ENCODE results near the gene SLC38A8. TPM values are rescaled to one million over a fixed set of nuclear protein-coding genes. Genes with fewer than 3 reads are reported as not detected.

The SLC38A8 gene
- total RNA-seq, 1 experiment from 2014 or later: not detected

DNA sequence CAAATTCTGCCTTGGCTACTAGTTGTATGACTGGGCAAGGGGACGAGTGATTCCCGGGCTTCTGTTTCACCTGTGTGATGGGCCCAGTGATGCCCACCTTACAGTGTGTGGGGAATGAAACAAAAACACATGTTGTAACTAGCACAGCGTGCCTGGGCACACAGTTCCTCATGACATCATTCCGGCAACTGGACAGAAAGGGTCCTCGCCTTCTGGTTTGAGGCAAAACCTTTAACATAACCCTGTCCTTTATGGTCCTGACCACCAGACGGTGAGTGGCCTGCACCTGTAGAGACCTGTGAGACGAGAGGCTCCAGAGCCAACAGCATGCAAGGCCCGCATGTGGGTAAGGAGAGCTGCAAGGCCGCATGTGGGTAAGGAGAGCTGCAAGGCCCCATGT, 7.7 kb upstream of the SLC38A8 start:
- Histone ChIP-seq H3K27ac (ENCODE audit: low read length) (no peak overlapping the region), H3K36me3 (ENCODE audit: control insufficient read depth, insufficient read depth, low read length) (no peaks in the 10 kb centered on the region), H3K4me1 (ENCODE audit: control insufficient read depth, insufficient read depth, low read length) (no peaks in the 10 kb centered on the region), H3K27me3 (ENCODE audit: control insufficient read depth, insufficient read depth, low read length) (no peaks in the 10 kb centered on the region), H3K4me3 (ENCODE audit: low read depth in 2 of 2, low read length in 2 of 2) (no peak overlapping the region), H3K9me3 (ENCODE audit: control insufficient read depth, insufficient read depth, low read depth, low read length) (no peaks in the 10 kb centered on the region)
- CTCF ChIA-PET: no interaction called here
- intact Hi-C loops (cut with micrococcal nuclease; ENCODE audit: unreplicated experiment) (no loop called here), in situ Hi-C loops (cut with HindIII; ENCODE audit: low pct_unique_long_range_greater_than_20kb, low sequenced_read_pairs) (no loop called here)
- BruUV-seq (replicated peaks): no TSS peak
- TF ChIP-seq, protein P1, sequence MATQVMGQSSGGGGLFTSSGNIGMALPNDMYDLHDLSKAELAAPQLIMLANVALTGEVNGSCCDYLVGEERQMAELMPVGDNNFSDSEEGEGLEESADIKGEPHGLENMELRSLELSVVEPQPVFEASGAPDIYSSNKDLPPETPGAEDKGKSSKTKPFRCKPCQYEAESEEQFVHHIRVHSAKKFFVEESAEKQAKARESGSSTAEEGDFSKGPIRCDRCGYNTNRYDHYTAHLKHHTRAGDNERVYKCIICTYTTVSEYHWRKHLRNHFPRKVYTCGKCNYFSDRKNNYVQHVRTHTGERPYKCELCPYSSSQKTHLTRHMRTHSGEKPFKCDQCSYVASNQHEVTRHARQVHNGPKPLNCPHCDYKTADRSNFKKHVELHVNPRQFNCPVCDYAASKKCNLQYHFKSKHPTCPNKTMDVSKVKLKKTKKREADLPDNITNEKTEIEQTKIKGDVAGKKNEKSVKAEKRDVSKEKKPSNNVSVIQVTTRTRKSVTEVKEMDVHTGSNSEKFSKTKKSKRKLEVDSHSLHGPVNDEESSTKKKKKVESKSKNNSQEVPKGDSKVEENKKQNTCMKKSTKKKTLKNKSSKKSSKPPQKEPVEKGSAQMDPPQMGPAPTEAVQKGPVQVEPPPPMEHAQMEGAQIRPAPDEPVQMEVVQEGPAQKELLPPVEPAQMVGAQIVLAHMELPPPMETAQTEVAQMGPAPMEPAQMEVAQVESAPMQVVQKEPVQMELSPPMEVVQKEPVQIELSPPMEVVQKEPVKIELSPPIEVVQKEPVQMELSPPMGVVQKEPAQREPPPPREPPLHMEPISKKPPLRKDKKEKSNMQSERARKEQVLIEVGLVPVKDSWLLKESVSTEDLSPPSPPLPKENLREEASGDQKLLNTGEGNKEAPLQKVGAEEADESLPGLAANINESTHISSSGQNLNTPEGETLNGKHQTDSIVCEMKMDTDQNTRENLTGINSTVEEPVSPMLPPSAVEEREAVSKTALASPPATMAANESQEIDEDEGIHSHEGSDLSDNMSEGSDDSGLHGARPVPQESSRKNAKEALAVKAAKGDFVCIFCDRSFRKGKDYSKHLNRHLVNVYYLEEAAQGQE (IDR thresholded peaks at IDR 0.05; ENCODE audit: insufficient read depth in 1 of 2, low read depth in 2 of 2, low read length in 1 of 2): no peak
- no peak for TF ChIP-seq SIN3A (IDR thresholded peaks at IDR 0.05; ENCODE audit: borderline replicate concordance, insufficient read depth, low read depth, low read length)
- TF ChIP-seq POLR2AphosphoS5 (IDR thresholded peaks at IDR 0.05; ENCODE audit: low read depth, low read length): no peak
- TF ChIP-seq, protein P2, sequence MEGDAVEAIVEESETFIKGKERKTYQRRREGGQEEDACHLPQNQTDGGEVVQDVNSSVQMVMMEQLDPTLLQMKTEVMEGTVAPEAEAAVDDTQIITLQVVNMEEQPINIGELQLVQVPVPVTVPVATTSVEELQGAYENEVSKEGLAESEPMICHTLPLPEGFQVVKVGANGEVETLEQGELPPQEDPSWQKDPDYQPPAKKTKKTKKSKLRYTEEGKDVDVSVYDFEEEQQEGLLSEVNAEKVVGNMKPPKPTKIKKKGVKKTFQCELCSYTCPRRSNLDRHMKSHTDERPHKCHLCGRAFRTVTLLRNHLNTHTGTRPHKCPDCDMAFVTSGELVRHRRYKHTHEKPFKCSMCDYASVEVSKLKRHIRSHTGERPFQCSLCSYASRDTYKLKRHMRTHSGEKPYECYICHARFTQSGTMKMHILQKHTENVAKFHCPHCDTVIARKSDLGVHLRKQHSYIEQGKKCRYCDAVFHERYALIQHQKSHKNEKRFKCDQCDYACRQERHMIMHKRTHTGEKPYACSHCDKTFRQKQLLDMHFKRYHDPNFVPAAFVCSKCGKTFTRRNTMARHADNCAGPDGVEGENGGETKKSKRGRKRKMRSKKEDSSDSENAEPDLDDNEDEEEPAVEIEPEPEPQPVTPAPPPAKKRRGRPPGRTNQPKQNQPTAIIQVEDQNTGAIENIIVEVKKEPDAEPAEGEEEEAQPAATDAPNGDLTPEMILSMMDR (IDR thresholded peaks at IDR 0.05): no peak
- TF ChIP-seq TCF7L2 (IDR thresholded peaks at IDR 0.05; ENCODE audit: low read depth, low read length): no peak
- DNase-seq (ENCODE audit: low read depth, low spot score) (no peak), ATAC-seq (no peak)
- POLR2A ChIA-PET: no interaction called here

DNA sequence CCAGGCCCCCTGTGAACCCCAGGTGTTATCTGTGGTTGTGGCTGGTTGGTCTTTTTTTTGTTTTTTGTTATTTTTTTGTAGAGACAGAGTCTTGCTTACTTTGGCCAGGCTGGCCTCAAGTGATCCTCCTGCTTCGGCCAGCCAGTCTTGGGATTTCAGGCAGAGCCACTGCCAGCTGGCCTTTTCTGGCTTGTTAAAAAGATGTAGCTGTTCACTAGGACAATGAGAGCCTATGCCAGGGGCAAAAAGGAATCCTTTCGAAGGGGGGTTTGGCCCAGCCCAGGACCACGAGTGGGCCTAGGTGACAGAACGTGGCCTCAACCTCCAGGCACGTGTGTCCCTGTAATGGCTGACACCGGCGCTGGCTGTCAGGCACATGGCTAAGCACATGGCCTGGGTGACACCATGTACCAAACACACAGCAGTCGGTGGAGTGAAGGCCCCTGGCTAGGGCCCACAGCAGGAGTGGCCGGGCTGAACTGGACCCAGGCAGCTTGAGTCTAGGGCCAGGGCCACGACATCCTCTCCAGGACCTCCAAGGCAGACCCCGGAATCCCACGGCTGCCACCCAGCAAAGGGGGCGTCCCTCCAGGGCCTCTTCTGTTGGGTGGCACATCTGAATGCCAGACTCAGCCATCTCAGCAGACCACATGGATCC, 6.9 kb upstream of the SLC38A8 start:
- no peaks in the 10 kb centered on the region for H3K4me1 ChIP-seq (ENCODE audit: control insufficient read depth, insufficient read depth, low read length)
- ATAC-seq: no peak
- BruUV-seq (replicated peaks): no TSS peak
- TF ChIP-seq POLR2AphosphoS5 (IDR thresholded peaks at IDR 0.05; ENCODE audit: low read depth, low read length) (no peak), TCF7L2 (IDR thresholded peaks at IDR 0.05; ENCODE audit: low read depth, low read length) (no peak), SIN3A (IDR thresholded peaks at IDR 0.05; ENCODE audit: borderline replicate concordance, insufficient read depth, low read depth, low read length) (no peak)
- TF ChIP-seq, protein P1 (IDR thresholded peaks at IDR 0.05; ENCODE audit: insufficient read depth in 1 of 2, low read depth in 2 of 2, low read length in 1 of 2): no peak
- TF ChIP-seq, protein P2 (IDR thresholded peaks at IDR 0.05): no peak
- ChIA-PET POLR2A (no interaction called here), CTCF (no interaction called here)
- no peaks in the 10 kb centered on the region for H3K36me3 ChIP-seq (ENCODE audit: control insufficient read depth, insufficient read depth, low read length)
- H3K27me3 ChIP-seq (ENCODE audit: control insufficient read depth, insufficient read depth, low read length): no peaks in the 10 kb centered on the region
- no peak overlapping the region for H3K4me3 ChIP-seq (ENCODE audit: low read depth in 2 of 2, low read length in 2 of 2)
- intact Hi-C loops (cut with micrococcal nuclease; ENCODE audit: unreplicated experiment) (no loop called here), in situ Hi-C loops (cut with HindIII; ENCODE audit: low pct_unique_long_range_greater_than_20kb, low sequenced_read_pairs) (no loop called here)
- DNase-seq (ENCODE audit: low read depth, low spot score): no peak
- no peaks in the 10 kb centered on the region for H3K9me3 ChIP-seq (ENCODE audit: control insufficient read depth, insufficient read depth, low read depth, low read length)
- H3K27ac ChIP-seq (ENCODE audit: low read length): no peak overlapping the region

Measured in Panc1 (cell line).